D721Med (cell line): ENCODE data around the gene TMEM179.

Experiments
- DNase-seq: peaks from one replicate; pipeline ENCODE4 v3.0.0; 2011; ENCODE audit warnings: low spot score; ENCODE audit not compliant: insufficient read length
- FAIRE-seq: peaks from 2 replicates; lab custom pipeline; 2011; peaks lifted over from hg19 to GRCh38; lab: Jason Lieb, UNC
- TF ChIP-seq, protein P1 (sequence below): IDR thresholded peaks from 2 replicates; pipeline ENCODE4 v1.5.1; 2012; ENCODE audit warnings: mild to moderate bottlenecking, control low read depth; ENCODE audit not compliant: insufficient read depth; ENCODE audit errors: missing control alignments

Gene TMEM179

DNA sequence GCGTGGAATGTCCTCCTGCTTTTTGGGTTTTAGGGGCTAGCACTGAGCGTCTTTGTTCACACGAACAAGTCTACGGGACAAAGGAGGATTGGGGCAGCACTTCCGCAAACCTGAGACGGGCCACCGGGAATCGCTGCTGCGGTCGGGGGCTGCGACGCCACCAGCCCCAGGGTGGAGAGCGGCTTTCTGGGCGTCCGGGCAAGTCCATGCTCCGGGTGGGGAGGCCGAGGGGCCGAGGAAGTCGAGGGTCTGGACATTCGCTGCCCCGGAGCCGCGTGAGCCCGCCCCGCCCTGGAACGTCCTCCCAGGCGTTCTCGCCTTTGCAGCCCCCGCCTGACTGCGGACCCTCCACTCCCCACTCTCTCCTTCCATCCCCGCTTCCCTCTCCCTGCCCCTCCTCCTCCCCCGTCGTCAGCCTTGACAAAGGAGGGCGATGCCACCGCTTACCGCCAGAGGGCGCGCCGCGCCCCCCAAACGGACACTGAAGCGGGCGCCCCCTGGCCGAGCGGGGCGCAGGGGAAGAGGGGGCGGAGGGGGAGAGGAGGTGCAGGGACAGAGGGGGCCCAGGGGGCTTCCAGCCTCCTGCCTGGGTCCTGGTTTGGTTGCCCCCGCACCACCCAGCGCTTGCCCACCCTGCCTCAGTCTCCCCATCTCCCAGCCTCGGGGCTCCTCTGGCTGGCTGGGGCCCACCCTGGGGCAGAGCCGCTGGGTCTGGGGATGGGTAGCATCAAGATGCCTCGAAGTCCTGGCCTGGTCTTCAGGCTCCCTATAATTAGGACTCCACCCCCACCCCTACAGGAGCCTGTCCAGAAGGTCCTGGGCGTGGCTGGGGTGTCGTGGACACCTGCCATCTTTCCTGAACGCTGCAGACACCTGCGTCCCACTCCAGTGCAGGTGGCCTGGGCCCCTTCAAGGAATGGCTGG lies 45.7 kb upstream of the TMEM179 start:
- DNase-seq (peak; percentile 99), FAIRE-seq (no peak)
- TF ChIP-seq, protein P1, sequence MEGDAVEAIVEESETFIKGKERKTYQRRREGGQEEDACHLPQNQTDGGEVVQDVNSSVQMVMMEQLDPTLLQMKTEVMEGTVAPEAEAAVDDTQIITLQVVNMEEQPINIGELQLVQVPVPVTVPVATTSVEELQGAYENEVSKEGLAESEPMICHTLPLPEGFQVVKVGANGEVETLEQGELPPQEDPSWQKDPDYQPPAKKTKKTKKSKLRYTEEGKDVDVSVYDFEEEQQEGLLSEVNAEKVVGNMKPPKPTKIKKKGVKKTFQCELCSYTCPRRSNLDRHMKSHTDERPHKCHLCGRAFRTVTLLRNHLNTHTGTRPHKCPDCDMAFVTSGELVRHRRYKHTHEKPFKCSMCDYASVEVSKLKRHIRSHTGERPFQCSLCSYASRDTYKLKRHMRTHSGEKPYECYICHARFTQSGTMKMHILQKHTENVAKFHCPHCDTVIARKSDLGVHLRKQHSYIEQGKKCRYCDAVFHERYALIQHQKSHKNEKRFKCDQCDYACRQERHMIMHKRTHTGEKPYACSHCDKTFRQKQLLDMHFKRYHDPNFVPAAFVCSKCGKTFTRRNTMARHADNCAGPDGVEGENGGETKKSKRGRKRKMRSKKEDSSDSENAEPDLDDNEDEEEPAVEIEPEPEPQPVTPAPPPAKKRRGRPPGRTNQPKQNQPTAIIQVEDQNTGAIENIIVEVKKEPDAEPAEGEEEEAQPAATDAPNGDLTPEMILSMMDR = peak; percentile 61

DNA sequence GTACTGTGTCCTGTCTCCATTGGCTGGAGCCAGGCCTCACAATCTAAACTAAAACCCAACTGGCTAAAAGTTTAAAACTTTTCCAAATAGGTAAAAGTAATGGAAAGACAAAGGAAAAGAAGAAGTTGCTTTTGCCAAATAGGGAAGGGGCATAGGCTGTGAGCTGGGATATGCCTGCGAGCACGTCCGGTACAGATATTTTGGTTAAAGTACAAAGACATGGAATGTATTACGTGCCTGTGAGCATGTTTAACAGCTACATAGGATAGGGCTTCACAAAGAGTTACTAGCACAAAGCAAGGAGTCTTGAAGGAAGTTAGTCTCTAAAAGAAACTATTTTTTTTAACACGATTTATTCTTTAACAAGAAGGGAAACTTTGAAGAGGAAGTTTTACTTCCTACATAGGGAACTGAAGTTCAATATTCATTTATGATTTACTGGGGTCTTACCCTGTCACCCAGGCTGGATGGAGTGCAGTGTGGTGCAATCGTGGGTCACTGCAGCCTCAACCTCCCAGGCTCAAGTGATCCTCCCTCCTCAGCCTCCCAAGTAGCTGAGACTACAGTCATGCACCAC lies 43.0 kb upstream of the TMEM179 start:
- no peak for FAIRE-seq
- TF ChIP-seq, protein P1 = no peak

DNA sequence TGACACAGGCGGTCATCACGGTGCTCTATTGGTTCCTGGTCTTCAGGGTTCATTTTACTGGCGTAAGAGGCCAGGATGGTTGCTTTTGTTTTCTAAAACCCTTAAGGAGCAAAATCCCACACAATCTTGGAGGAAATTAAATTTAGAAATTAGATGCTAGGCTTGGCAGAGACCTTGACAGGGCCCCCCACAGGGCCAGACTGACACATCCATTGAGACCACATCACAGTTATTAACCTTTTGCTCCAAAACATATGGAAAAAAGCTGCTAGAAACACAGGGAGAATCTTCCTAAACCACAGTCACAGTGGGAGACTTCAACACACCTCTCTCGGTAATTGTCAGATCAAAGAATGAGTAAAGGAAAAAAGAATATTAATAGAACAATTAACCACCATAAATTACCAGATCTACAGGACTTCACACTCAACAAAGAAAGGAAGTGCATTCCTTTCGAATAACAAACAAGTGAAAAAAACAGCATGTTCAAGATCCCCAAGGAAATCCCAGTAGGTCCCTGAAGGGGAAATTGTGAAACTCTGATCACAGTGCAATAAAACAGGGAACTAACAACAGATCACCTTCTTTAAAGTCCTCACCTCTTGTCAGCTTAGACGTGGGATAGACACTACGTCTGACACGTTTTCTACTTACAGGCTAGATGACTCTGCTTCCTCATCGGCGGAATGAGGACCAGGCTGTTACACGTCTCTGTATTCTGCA lies 40.2 kb upstream of the TMEM179 start:
- FAIRE-seq (no peak), DNase-seq (no peak)
- TF ChIP-seq, protein P1 = no peak

More for the DNA sequence above, 43.0 kb upstream of the TMEM179 start:
- no peak for DNase-seq

DNA sequence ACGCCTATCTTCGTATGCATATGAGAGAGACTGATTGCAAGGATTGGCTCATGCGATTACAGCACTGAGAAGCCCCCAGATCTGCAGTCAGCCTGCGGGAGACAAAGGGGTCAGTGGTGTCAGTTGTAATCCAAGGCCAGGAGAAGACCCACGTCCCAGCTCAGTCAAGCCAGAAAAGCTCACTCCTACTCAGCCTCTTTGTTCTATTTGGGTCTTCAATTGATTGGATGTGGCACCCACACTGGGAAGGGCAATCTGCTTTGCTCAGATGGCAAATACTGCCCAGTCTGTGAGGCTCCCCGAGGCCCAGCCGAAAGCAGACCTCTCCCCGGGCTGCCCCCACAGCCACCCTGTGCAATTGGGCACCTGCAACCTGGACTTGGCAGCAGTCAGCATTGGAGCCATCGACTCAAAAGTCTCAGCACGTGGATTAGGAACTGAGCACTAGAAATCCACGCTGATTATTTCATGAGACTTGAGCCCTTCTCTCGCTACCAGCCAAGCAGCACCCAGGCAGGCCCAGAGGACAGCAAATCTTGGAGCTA lies 39.6 kb upstream of the TMEM179 start:
- TF ChIP-seq, protein P1 = no peak
- FAIRE-seq = no peak
- no peak for DNase-seq

DNA sequence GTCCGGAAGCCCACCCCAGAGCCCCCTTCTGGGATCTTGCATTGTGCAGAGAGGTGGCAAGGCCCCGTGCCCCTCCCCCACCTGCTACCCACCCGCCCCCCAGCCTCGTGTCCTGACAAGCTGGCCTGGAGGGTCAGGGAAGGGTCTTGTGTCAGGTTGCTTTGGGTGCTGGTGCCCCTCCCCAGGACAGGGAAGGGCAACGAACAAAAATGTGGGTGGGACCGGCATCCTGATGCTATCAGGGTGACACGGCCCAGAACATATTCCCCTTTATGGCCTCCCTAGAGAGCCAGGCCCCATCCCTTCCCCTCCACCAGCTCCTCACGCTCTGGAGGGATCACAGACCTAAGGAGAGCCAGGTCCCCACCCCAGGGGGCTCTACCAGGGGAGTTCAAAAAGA lies 38.7 kb upstream of the TMEM179 start:
- DNase-seq = no peak
- no peak for FAIRE-seq
- TF ChIP-seq, protein P1 = no peak

DNA sequence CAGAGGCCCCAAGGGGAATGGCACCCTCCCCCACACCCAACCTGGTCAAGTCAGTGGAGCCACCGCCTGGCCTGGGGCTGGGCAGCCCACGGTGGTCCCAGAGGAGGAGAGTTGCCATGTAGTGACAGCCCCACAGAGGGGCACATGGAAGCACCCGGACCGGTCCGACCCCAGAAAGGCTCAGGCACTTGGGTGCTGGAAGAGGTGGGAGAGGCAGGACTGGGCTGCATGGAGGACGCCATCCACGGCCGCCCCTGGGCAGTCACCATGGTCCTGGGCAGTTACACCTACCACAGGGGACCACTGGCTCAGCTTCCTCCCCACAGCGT lies 37.9 kb upstream of the TMEM179 start:
- TF ChIP-seq, protein P1 = no peak
- FAIRE-seq (no peak), DNase-seq (no peak)
